Esophagus muscularis mucosa (tissue), 3 donors: ENCODE results near the gene CNKSR1.

ENCODE experiments used
- CTCF ChIP-seq, 3 experiments: fragments of 200-600 bp in 2 of 3; fragments of 450-650 bp in 1 of 3; sonication (generic) in 2 of 3; IDR thresholded peaks; one replicate each; pipeline ENCODE4 v1.5.1; 2017 to 2019; ENCODE audit warnings: antibody characterized with exemption in 3 of 3, mild to moderate bottlenecking in 2 of 3, moderate library complexity in 1 of 3
- EP300 ChIP-seq: sonication (generic); formaldehyde crosslinking; IDR thresholded peaks from one replicate; pipeline ENCODE4 v1.6.1; 2017; ENCODE audit warnings: antibody characterized with exemption

- TF ChIP-seq CTCF (IDR thresholded peaks at IDR 0.05) (no peak), EP300 (no peak)
Measured at GRCh38 chr1:26169198-26169554, 8.1 kb upstream of the CNKSR1 start.
